Limb (tissue), 2 donors: Measurements from ENCODE around the gene TADA1.
"Not testable (repeated sequence)": the region's sequence is repeated elsewhere in the genome, so short reads cannot be mapped to it uniquely, and the experiment has no call there.

Experiments used
- DNase-seq, 2 donors: peaks; one replicate each; pipeline ENCODE4 v3.0.0-alpha.2; 2016; ENCODE audit errors: extremely low spot score in 2 of 2

TADA1 gene

GRCh38 chr1:166895766-166896165, 19.7 kb upstream of the TADA1 start:
- DNase-seq: no peak

GRCh38 chr1:166889776-166890175, 13.7 kb upstream of the TADA1 start:
- DNase-seq: no peak

GRCh38 chr1:166888373-166889111, 12.5 kb upstream of the TADA1 start:
- DNase-seq: no peak

GRCh38 chr1:166884971-166885370, 8.9 kb upstream of the TADA1 start:
- DNase-seq: no peak

- DNase-seq: peak; percentile 10 to 80
These were observed 8.1 kb upstream of the TADA1 start for GRCh38 chr1:166884040-166884642.

GRCh38 chr1:166882893-166883292, 6.8 kb upstream of the TADA1 start:
- DNase-seq: no peak

- not testable (repeated sequence) for DNase-seq
These were observed 2.3 kb upstream of the TADA1 start for GRCh38 chr1:166878173-166878917.

GRCh38 chr1:166876540-166876838, 425 bp upstream of the TADA1 start:
- no peak for DNase-seq

GRCh38 chr1:166875302-166875733, 746 bp downstream of the TADA1 start:
- DNase-seq: no peak

- DNase-seq: no peak
These were observed 1.6 kb downstream of the TADA1 start for GRCh38 chr1:166874464-166874863.

GRCh38 chr1:166870584-166870983, 5.5 kb downstream of the TADA1 start:
- DNase-seq: no peak

GRCh38 chr1:166869318-166870099, 6.6 kb downstream of the TADA1 start:
- DNase-seq: no peak

GRCh38 chr1:166868639-166869038, 7.4 kb downstream of the TADA1 start:
- no peak for DNase-seq

- DNase-seq: no peak
These were observed 10.1 kb downstream of the TADA1 start for GRCh38 chr1:166865926-166866325.

GRCh38 chr1:166859597-166859996, 16.5 kb downstream of the TADA1 start:
- no peak for DNase-seq

GRCh38 chr1:166858726-166859419, 17.2 kb downstream of the TADA1 start:
- DNase-seq: no peak

- DNase-seq: no peak
These were observed 18.1 kb downstream of the TADA1 start for GRCh38 chr1:166857995-166858394.

- DNase-seq: no peak
These were observed 20.5 kb downstream of the TADA1 start for GRCh38 chr1:166855558-166855957.

- no peak for DNase-seq
These were observed 23.1 kb downstream of the TADA1 start for GRCh38 chr1:166852918-166853317.

- no peak for DNase-seq
These were observed 26.9 kb downstream of the TADA1 start for GRCh38 chr1:166849135-166849534.

GRCh38 chr1:166848193-166848592, 27.9 kb downstream of the TADA1 start:
- DNase-seq: no peak
